Fibroblast of mammary gland (primary cell): ENCODE data around the gene MRPS18B.

Experiments used
- DNase-seq: peaks from one replicate; pipeline ENCODE4 v3.0.0-alpha.2; 2010; ENCODE audit warnings: low read depth
- H3K4me3 ChIP-seq: 2 replicates; pipeline ENCODE4 v1.5.1; 2011; ENCODE audit warnings: low read depth, mild to moderate bottlenecking, low read length, moderate library complexity; ENCODE audit not compliant: control insufficient read depth
- TF ChIP-seq, protein P1 (sequence below): conservative IDR thresholded peaks from 2 replicates; pipeline ENCODE4 v1.5.1; 2011; ENCODE audit warnings: low read depth, low read length, inconsistent platforms; ENCODE audit not compliant: control insufficient read depth, insufficient read depth

MRPS18B gene

DNA sequence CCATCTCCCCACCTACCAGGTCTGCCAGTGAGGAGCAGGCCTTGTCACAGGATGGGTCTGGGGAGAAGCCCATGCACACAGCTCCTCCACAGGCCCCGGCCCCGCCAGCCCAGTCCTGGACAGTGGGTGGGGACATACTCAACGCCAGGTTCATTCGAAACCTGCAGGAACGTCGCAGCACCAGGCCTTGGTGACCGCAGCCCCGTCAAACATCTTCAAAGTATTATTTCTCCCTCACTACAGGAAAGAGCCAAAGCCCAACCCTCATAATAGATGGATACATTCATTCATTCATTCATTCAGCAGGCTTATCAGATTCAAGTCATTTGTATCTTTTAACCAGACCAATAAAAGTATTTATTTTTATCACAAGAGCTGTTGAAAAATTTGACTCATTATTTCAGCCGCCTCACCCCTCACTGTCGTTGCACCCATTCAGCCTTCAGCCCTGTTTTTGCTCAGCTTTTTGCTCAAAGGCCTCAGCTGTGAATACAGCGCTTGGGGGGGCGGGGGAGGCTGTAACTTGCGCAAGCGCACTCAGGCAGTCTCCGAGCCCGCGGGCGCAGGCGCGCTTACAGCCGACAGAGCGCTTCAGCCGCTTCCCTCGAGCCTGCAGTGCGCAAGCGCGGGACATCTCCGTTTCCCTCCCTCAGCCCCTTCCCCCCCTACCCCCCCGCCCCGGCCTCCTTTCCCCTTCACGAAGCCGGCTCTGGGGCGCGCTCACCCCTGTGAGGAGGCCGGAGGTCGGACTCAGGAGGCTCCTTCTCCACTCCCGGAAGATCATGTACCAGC is 29.0 kb downstream of the MRPS18B start, which contains the start of gene C6orf136:
Gene C6orf136 (plus strand): TSS at position 684 of the 792 bp plus-strand sequence. CDS start 99 bp downstream, at position 783.
- peak; percentile 88 for DNase-seq
- TF ChIP-seq, protein P1, sequence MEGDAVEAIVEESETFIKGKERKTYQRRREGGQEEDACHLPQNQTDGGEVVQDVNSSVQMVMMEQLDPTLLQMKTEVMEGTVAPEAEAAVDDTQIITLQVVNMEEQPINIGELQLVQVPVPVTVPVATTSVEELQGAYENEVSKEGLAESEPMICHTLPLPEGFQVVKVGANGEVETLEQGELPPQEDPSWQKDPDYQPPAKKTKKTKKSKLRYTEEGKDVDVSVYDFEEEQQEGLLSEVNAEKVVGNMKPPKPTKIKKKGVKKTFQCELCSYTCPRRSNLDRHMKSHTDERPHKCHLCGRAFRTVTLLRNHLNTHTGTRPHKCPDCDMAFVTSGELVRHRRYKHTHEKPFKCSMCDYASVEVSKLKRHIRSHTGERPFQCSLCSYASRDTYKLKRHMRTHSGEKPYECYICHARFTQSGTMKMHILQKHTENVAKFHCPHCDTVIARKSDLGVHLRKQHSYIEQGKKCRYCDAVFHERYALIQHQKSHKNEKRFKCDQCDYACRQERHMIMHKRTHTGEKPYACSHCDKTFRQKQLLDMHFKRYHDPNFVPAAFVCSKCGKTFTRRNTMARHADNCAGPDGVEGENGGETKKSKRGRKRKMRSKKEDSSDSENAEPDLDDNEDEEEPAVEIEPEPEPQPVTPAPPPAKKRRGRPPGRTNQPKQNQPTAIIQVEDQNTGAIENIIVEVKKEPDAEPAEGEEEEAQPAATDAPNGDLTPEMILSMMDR = no peak
- peak within 1 kb of the TSS; percentile 80 for H3K4me3 ChIP-seq

DNA sequence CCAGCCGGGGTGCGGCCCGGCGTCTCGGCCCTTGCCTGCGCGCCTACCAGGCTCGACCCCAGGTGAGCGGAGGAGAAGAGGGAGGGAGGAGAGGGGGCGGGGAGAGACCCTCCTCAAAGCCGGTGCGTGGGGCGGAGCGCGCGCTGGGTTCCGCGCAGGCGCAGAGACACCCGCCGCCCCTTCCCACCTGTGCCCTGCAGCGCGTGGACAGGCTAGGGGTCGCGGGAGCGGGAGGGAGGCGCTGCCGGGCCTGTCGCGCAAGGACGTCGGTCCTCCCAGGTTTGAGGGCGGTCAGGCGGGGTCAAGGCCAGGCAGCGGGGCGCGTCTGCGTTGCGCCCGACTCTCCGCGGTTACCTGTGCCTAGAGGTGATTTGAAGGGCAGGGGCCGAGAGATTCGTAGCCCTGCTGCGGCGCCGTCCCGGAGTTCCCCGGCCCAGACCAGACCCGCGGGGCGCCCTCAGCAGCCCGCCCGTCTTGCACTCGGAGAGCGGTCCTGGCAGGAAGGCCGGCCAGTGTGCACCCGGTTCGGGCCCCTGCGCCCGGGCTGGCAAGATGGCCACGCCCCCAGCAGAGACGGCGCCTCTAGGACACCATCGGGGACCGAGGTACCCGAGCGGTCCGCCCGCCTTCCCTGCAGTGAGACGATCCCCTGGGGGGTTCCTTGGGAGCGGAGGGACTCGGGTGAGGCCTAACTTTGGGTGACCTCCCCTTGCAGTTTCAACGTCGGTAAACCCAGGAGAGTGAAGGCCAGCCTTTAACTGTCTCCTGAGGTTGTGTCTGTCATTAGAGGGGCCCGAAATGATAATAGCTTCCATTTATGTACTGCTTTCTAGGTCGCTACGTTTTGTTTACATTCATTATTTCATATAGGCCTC is 29.8 kb downstream of the MRPS18B start:
- peak overlapping the region; percentile 80 for H3K4me3 ChIP-seq
- TF ChIP-seq, protein P1 = no peak
- peak; percentile 23 for DNase-seq

DNA sequence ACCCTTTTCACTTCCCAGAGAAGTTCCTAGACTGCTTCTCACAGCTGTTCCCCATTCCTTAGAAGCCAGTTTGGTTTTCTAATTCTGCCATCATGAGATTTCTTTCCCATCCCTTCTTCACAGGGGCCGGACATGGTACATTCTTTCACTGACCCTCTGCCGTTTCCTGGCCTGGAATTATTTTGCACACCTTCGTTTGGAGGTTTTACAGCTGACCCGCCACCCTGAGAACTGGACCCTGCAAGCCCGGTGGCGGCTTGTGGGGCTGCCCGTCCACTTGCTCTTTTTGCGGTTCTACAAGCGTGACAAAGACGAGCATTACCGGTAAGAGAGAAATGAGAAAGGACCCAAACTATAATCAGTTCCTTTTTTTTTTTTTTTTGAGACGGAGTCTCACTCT is 33.5 kb downstream of the MRPS18B start:
- no peak for DNase-seq
- TF ChIP-seq, protein P1 = no peak
- H3K4me3 ChIP-seq = no peak overlapping the region

DNA sequence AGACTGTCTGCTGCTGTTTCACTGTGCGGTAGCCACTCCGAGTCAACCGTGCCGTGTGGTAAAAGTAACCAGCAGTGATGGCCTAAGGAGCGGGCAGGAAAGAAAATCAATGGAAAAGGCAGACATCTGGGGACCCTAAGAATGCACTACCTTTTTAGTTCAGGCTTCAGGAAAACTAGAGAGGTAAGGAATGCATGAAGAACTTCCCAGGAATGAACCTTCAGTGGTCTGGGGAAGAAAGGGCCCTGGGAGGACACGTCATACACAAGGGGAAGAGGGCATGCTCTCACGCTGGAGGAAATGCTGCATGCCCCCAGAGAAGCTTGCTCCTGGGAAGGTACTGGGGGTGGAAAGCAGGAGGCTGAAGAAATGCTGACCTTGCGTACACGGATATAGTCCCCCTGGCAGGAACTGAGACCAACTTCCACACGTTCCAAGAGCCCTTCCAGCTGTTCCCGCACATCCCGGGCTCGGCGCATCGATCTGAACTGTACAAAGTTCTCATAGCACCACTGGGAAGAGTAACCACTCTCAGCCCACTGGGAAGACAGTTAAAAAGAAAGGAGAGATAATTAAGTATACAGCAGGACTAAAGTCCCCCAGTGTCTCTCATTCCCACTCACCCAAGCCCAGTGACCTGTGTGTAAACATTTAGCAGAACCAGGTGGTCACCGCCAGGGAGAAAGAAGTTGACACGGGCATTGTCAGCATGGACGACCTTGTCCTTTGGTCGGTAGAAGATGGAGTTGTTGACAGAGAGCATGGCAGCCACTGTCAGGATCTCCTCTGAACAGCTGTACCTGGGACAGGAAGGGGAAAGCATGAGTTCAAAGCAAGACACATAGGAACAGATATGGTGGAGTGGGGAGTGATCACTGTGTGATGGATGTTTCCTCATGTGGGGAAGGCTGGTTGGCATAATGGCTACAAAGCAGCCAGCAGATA is 37.4 kb downstream of the MRPS18B start:
- no peak for DNase-seq
- TF ChIP-seq, protein P1 = no peak
- no peak overlapping the region for H3K4me3 ChIP-seq

GRCh38 chr6:30655743-30656094 is 38.1 kb downstream of the MRPS18B start:
- no peak overlapping the region for H3K4me3 ChIP-seq
- TF ChIP-seq, protein P1 = no peak
- DNase-seq = no peak

GRCh38 chr6:30656513-30656912 is 38.9 kb downstream of the MRPS18B start:
- no peak for DNase-seq
- H3K4me3 ChIP-seq = no peak overlapping the region
- TF ChIP-seq, protein P1 = no peak
